NCI-H2107 treated with DMSO at 0.1 percent for 48 hours (cell line): ENCODE results near the gene NCR3LG1.

ENCODE experiments used
- DNase-seq: peaks from one replicate; lab custom pipeline; 2025; ENCODE audit not compliant: unreplicated experiment; lab: John Stamatoyannopoulos, UW

The NCR3LG1 gene

GRCh38 chr11:17369684-17370243 is 18.2 kb downstream of the NCR3LG1 start:
- no peak for DNase-seq

GRCh38 chr11:17371614-17372013 is 20.0 kb downstream of the NCR3LG1 start:
- no peak for DNase-seq

- no peak for DNase-seq
Measured at GRCh38 chr11:17375547-17375946, 23.9 kb downstream of the NCR3LG1 start.

- DNase-seq = no peak
Measured at GRCh38 chr11:17376493-17376892, 24.9 kb downstream of the NCR3LG1 start.

- DNase-seq = no peak
Measured at GRCh38 chr11:17378655-17379054, 27.1 kb downstream of the NCR3LG1 start.

GRCh38 chr11:17379383-17380180 is 28.0 kb downstream of the NCR3LG1 start:
- no peak for DNase-seq

- no peak for DNase-seq
Measured at GRCh38 chr11:17381156-17381555, 29.6 kb downstream of the NCR3LG1 start.

GRCh38 chr11:17382046-17382728 is 30.6 kb downstream of the NCR3LG1 start:
- DNase-seq = no peak

- DNase-seq = no peak
Measured at GRCh38 chr11:17383461-17383860, 31.9 kb downstream of the NCR3LG1 start.

- peak; percentile 43 for DNase-seq
Measured at GRCh38 chr11:17384002-17384511, 32.5 kb downstream of the NCR3LG1 start.

- DNase-seq = no peak
Measured at GRCh38 chr11:17385492-17385891, 33.9 kb downstream of the NCR3LG1 start.

- no peak for DNase-seq
Measured at GRCh38 chr11:17385926-17386325, 34.3 kb downstream of the NCR3LG1 start.

GRCh38 chr11:17386331-17387084 is 34.9 kb downstream of the NCR3LG1 start:
- DNase-seq = peak; percentile 53

GRCh38 chr11:17387254-17387653 is 35.7 kb downstream of the NCR3LG1 start:
- DNase-seq = no peak

GRCh38 chr11:17387811-17388210 is 36.2 kb downstream of the NCR3LG1 start:
- no peak for DNase-seq

GRCh38 chr11:17388609-17389210 is 37.1 kb downstream of the NCR3LG1 start, which contains the start of gene KCNJ11:
Gene KCNJ11 (minus strand): TSS chr11:17388659. CDS start chr11:17388091, 568 bp downstream.
- DNase-seq = no peak

- peak; percentile 64 for DNase-seq
Measured at GRCh38 chr11:17389211-17389956, 37.8 kb downstream of the NCR3LG1 start.

- no peak for DNase-seq
Measured at GRCh38 chr11:17389957-17390649, 38.5 kb downstream of the NCR3LG1 start.
